Measurements from ENCODE around the gene OPA1. TPM values are rescaled to one million over a fixed set of nuclear protein-coding genes. Genes with fewer than 3 reads are reported as not detected.

The OPA1 gene
- total and polyA plus RNA-seq, 2 of the 8 experiments (the other 6 are each of a cell fraction or from before 2014, with no cell fraction given): 20.3 to 109 TPM

- TF ChIP-seq SP2 (IDR thresholded peaks at IDR 0.05; ENCODE audit: low read length) (no peak), USF2 (IDR thresholded peaks at IDR 0.05; ENCODE audit: low read length) (no peak), SAP30 (IDR thresholded peaks at IDR 0.05; ENCODE audit: insufficient read depth, insufficient replicate concordance, low read length) (no peak), RNF2 (IDR thresholded peaks at IDR 0.05; ENCODE audit: borderline replicate concordance, low read depth, low read length, missing control alignments, poor library complexity, severe bottlenecking) (no peak)
Observed at GRCh38 chr3:193729088-193729465, 136.1 kb downstream of the OPA1 start (continued).

All from H1 (cell line).